ENCODE measurements around the gene LRP1B. TPM values are rescaled to one million over a fixed set of nuclear protein-coding genes. Genes with fewer than 3 reads are reported as not detected.

LRP1B gene
- total RNA-seq, 1 experiment from 2014 or later = 0.21 TPM

DNA sequence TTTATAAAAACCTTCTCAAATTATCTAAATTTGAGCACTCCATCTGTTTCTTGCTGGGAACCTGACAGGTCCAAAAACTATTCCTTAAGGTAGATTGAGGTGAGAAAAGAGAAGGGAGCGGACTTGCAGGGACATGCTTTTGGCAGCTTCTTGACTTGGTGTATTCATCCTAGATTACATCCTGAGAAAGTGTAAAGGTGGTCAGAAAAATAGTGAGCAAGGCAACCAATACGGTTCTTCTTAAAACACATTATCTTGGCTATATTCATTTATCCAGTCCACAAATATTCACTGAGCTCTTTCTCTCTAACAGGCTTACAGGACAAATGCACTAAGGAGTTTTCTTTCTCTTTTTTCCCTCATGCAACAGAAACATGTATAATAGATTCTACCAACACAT is 230.0 kb downstream of the LRP1B start:
- no peaks in the 10 kb centered on the region for H3K36me3 Mint-ChIP-seq (ENCODE audit: insufficient read depth, unreplicated experiment)
- no peaks in the 10 kb centered on the region for H3K4me1 Mint-ChIP-seq (ENCODE audit: low read depth, unreplicated experiment)
- H3K4me3 Mint-ChIP-seq (ENCODE audit: low read depth, unreplicated experiment) = no peak overlapping the region
- no TSS peak for BruUV-seq (replicated peaks)
- H3K27me3 Mint-ChIP-seq (ENCODE audit: unreplicated experiment) = no peaks in the 10 kb centered on the region
- no peak for TF ChIP-seq CTCF (IDR thresholded peaks at IDR 0.05; ENCODE audit: unreplicated experiment)
- intact Hi-C loops (cut with micrococcal nuclease; ENCODE audit: unreplicated experiment) = no loop called here
- no peak for DNase-seq
- CTCF ChIA-PET = no interaction called here
- H3K27ac Mint-ChIP-seq (ENCODE audit: unreplicated experiment) = no peak overlapping the region
- H3K9me3 Mint-ChIP-seq (ENCODE audit: low read depth, unreplicated experiment) = no peaks in the 10 kb centered on the region

GRCh38 chr2:141899740-141900139 is 231.1 kb downstream of the LRP1B start:
- no peak overlapping the region for H3K4me3 Mint-ChIP-seq (ENCODE audit: low read depth, unreplicated experiment)
- no peak for TF ChIP-seq CTCF (IDR thresholded peaks at IDR 0.05; ENCODE audit: unreplicated experiment)
- no peak for DNase-seq
- no peaks in the 10 kb centered on the region for H3K9me3 Mint-ChIP-seq (ENCODE audit: low read depth, unreplicated experiment)
- H3K27me3 Mint-ChIP-seq (ENCODE audit: unreplicated experiment) = no peaks in the 10 kb centered on the region
- no TSS peak for BruUV-seq (replicated peaks)
- no peaks in the 10 kb centered on the region for H3K4me1 Mint-ChIP-seq (ENCODE audit: low read depth, unreplicated experiment)
- CTCF ChIA-PET = interaction anchor here (1.0 kb wide), 1 partner anchor 11 kb away, joined by 3 read pairs; no protein-coding TSS in a partner anchor
- intact Hi-C loops (cut with micrococcal nuclease; ENCODE audit: unreplicated experiment) = no loop called here
- H3K27ac Mint-ChIP-seq (ENCODE audit: unreplicated experiment) = no peak overlapping the region
- no peaks in the 10 kb centered on the region for H3K36me3 Mint-ChIP-seq (ENCODE audit: insufficient read depth, unreplicated experiment)

DNA sequence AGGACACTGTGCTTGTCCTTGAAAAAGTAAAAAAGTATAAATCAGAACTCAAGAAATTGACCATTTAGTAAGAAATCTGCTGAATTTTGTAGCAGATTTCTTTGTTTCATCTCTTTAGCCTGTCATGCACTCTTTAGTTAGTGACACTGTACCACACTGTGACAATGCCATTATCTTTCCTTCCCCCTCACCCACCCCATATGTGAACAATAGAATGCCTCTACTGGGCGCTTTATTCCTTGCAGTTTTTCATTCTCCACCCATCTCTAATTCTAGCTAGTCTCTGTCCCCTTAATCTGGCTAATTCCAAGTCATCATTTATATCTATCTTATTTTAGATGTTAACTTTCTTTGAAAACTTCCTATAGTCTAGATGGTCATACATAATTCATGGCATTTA is 241.0 kb downstream of the LRP1B start:
- Mint-ChIP-seq H3K36me3 (ENCODE audit: insufficient read depth, unreplicated experiment) (no peaks in the 10 kb centered on the region), H3K4me1 (ENCODE audit: low read depth, unreplicated experiment) (no peaks in the 10 kb centered on the region), H3K4me3 (ENCODE audit: low read depth, unreplicated experiment) (no peak overlapping the region), H3K9me3 (ENCODE audit: low read depth, unreplicated experiment) (no peaks in the 10 kb centered on the region), H3K27me3 (ENCODE audit: unreplicated experiment) (no peaks in the 10 kb centered on the region), H3K27ac (ENCODE audit: unreplicated experiment) (no peak overlapping the region)
- TF ChIP-seq CTCF (IDR thresholded peaks at IDR 0.05; ENCODE audit: unreplicated experiment) = no peak
- intact Hi-C loops (cut with micrococcal nuclease; ENCODE audit: unreplicated experiment) = no loop called here
- CTCF ChIA-PET = no interaction called here
- no peak for DNase-seq
- BruUV-seq (replicated peaks) = no TSS peak

DNA sequence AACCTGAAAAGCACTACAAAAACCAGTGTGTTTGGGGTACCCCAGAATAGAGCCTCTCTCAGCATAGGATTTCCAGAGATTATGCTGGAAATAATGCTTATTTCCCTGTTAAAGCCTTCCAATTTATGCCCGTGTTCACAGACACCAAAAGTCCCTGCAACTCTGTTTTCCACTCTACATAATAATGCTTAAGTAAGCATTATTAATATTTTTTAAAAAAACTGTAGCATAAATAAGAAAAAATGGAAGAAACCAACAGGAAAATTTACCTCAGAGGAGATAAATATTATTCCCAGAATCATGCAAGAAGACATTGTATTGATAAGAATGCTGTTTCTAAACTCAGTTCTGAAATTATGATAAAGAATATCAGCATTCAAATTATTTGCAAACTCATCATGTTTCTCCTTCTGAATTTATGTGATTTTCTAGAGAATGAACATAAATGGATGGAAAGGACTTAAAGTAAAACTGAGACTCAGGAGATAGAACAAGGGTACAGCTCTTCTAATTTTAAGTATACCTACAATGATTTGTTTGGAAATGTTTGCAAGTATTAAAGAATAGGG is 241.7 kb downstream of the LRP1B start:
- no peaks in the 10 kb centered on the region for H3K4me1 Mint-ChIP-seq (ENCODE audit: low read depth, unreplicated experiment)
- no peak overlapping the region for H3K27ac Mint-ChIP-seq (ENCODE audit: unreplicated experiment)
- H3K4me3 Mint-ChIP-seq (ENCODE audit: low read depth, unreplicated experiment) = no peak overlapping the region
- H3K27me3 Mint-ChIP-seq (ENCODE audit: unreplicated experiment) = no peaks in the 10 kb centered on the region
- CTCF ChIA-PET = no interaction called here
- H3K9me3 Mint-ChIP-seq (ENCODE audit: low read depth, unreplicated experiment) = no peaks in the 10 kb centered on the region
- H3K36me3 Mint-ChIP-seq (ENCODE audit: insufficient read depth, unreplicated experiment) = no peaks in the 10 kb centered on the region
- intact Hi-C loops (cut with micrococcal nuclease; ENCODE audit: unreplicated experiment) = no loop called here
- no peak for TF ChIP-seq CTCF (IDR thresholded peaks at IDR 0.05; ENCODE audit: unreplicated experiment)
- DNase-seq = no peak
- BruUV-seq (replicated peaks) = no TSS peak
